Right lobe of liver (tissue), 4 donors: Measurements from ENCODE around the gene LIPE.

ENCODE experiments used
- CTCF ChIP-seq, 4 donors: fragments of 200-600 bp in 3 of 4; fragments of 450-650 bp in 1 of 4; IDR thresholded peaks; one replicate each; pipeline versions ENCODE4 v1.5.1 to v1.8.0; 2016 to 2022; ENCODE audit warnings: antibody characterized with exemption in 4 of 4, mild to moderate bottlenecking in 2 of 4
- POLR2A ChIP-seq: fragments of 450-650 bp; IDR thresholded peaks from one replicate; pipeline ENCODE4 v1.6.1; 2017; ENCODE audit warnings: antibody characterized with exemption, mild to moderate bottlenecking
- donor health status: DM: no; HTN: no; CAD: no.
- donor health status: DM: no; HTN: no; CAD: no.
- donor health status: DM: no; HTN: yes; CAD: no.

DNA sequence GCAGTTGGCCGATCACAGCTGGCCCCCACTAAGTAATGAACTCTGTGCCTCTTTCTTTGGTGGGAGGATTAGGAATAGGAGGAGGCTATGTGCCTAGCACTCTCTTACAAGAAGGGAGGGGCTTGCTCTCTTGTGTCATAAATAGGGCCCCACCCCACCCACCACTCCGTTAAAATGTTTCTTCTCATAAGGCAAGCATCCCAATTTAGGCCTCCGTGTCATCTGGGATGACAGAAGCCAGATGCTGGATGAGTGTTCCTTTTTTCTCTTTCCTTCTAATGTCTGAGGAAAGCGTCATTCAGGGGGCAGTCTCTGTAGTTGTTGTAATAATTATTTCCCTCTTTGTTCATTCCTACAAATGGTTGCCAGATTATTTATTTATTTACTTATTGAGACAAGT lies at the start of gene LIPE:
- TF ChIP-seq CTCF (IDR thresholded peaks at IDR 0.05) (no peak), POLR2A (no peak)
